Keratinocyte (primary cell): ENCODE data around the gene ITIH4.

Experiments
- EZH2 ChIP-seq: IDR thresholded peaks from one replicate; pipeline ENCODE4 v1.6.1; 2012; ENCODE audit warnings: inconsistent platforms, mild to moderate bottlenecking, low read length, moderate library complexity
- TF ChIP-seq, protein P1 (sequence below), 3 experiments: IDR thresholded peaks in 1 of 3; conservative IDR thresholded peaks in 1 of 3; optimal IDR thresholded peaks in 1 of 3; 2 replicates in 2 of 3; 3 replicates in 1 of 3; pipeline versions ENCODE3 to v1.5.1; 2011; ENCODE audit warnings: low read length in 3 of 3, mild to moderate bottlenecking in 3 of 3, moderate library complexity in 2 of 3, control low read depth in 1 of 3, inconsistent platforms in 1 of 3; ENCODE audit not compliant: insufficient read depth in 2 of 3; ENCODE audit errors: extremely low read depth in 1 of 3

DNA sequence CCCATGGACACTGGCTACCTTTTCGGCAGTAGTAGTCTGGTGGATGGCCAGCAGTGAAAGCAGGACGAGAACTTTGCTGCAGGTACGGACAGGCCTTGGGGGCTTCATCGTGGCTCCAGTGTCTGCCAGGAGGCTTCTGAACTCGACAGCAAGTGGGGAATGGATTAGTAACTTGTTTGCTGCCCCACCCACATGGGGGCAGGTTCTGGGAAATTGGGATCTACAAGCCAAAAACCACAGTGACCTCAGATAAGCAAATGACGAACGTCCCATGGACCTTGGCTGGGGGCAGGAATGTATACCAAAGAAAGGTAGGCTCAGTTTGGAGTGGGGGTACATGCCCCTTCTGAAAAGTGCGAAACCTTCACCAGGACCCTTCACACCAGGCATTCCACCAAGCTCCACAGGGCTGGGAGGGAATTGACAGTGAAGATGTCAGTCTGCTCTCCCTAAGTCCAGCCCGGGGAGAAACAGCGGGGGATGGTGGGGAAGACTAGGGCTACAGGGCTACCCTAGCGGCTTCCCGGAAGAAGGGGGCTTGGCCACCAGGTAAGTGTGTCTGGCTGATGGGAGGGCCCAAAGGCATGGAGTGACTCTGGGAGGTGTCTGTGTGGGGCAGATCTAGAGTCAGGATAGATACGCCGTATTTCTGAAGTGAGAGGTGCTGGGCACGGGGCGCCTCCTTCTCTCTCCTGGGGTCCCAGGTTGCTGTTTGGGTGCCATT lies at the start of gene ITIH4:
- TF ChIP-seq, protein P1, sequence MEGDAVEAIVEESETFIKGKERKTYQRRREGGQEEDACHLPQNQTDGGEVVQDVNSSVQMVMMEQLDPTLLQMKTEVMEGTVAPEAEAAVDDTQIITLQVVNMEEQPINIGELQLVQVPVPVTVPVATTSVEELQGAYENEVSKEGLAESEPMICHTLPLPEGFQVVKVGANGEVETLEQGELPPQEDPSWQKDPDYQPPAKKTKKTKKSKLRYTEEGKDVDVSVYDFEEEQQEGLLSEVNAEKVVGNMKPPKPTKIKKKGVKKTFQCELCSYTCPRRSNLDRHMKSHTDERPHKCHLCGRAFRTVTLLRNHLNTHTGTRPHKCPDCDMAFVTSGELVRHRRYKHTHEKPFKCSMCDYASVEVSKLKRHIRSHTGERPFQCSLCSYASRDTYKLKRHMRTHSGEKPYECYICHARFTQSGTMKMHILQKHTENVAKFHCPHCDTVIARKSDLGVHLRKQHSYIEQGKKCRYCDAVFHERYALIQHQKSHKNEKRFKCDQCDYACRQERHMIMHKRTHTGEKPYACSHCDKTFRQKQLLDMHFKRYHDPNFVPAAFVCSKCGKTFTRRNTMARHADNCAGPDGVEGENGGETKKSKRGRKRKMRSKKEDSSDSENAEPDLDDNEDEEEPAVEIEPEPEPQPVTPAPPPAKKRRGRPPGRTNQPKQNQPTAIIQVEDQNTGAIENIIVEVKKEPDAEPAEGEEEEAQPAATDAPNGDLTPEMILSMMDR (optimal IDR thresholded peaks at IDR 0.05 in 1 of 3, IDR thresholded peaks at IDR 0.05 in 1 of 3, conservative IDR thresholded peaks at IDR 0.05 in 1 of 3; ENCODE audit: extremely low read depth in 1 of 3, insufficient read depth in 2 of 3, low read length in 3 of 3) = no peak
- TF ChIP-seq EZH2 = no peak
